Measurements from ENCODE around the gene OCLN. TPM values are rescaled to one million over a fixed set of nuclear protein-coding genes. Genes with fewer than 3 reads are reported as not detected.

Gene OCLN
- total RNA-seq, 6 donors from 2014 or later, result 66.4 to 277 (median 109) TPM

- 33 to 46% methylated on average over 2 of the region's 2 CpGs for WGBS, 2 donors
- H3K4me3 ChIP-seq, result no peak overlapping the region
- no peaks in the 10 kb centered on the region for H3K9me3 ChIP-seq
- peaks cover 0 to 16% (median 3%) of the 10 kb centered on the region in 4 donors for H3K36me3 ChIP-seq
- peak in 1 of 2 donors; percentile 54 for ATAC-seq (ENCODE audit: low FRiP score in 2 of 2)
- H3K27ac ChIP-seq, result peak overlapping the region; percentile 71 to 77 (median 74)
- no peak for TF ChIP-seq CTCF (IDR thresholded peaks at IDR 0.05)
- peak in 1 of 4 donors; percentile 13 for TF ChIP-seq EP300 (IDR thresholded peaks at IDR 0.05)
- H3K27me3 ChIP-seq, result no peaks in the 10 kb centered on the region
- peaks cover 20 to 31% (median 30%) of the 10 kb centered on the region in 4 donors for H3K4me1 ChIP-seq
- no peak for DNase-seq
Observed at GRCh38 chr5:69502367-69502766, 9.8 kb downstream of the OCLN start.

GRCh38 chr5:69502767-69503488, 10.3 kb downstream of the OCLN start:
- H3K4me1 ChIP-seq, result peaks cover 19 to 32% (median 30%) of the 10 kb centered on the region in 4 donors
- H3K4me3 ChIP-seq, result no peak overlapping the region
- H3K27me3 ChIP-seq, result no peaks in the 10 kb centered on the region
- H3K36me3 ChIP-seq, result peaks cover 0 to 21% (median 3%) of the 10 kb centered on the region in 4 donors
- DNase-seq (no peak), ATAC-seq (ENCODE audit: low FRiP score in 2 of 2) (peak in 1 of 2 donors; percentile 30)
- TF ChIP-seq POLR2AphosphoS5 (IDR thresholded peaks at IDR 0.05) (no peak), EP300 (IDR thresholded peaks at IDR 0.05) (no peak), POLR2A (IDR thresholded peaks at IDR 0.05) (no peak), CTCF (IDR thresholded peaks at IDR 0.05) (no peak)
- 55 to 60% methylated on average over 7 of the region's 7 CpGs for WGBS, 2 donors
- H3K9me3 ChIP-seq, result no peaks in the 10 kb centered on the region
- H3K27ac ChIP-seq, result peak overlapping the region; percentile 71 to 77 (median 74)

GRCh38 chr5:69504036-69504435, 11.4 kb downstream of the OCLN start:
- Histone ChIP-seq H3K27me3 (no peaks in the 10 kb centered on the region), H3K9me3 (no peaks in the 10 kb centered on the region), H3K36me3 (peaks cover 0 to 22% (median 3%) of the 10 kb centered on the region in 4 donors), H3K4me1 (peaks cover 21 to 37% (median 22%) of the 10 kb centered on the region in 4 donors), H3K4me3 (no peak overlapping the region), H3K27ac (no peak overlapping the region)
- DNase-seq, result no peak
- WGBS, 2 donors, result 74 to 79% methylated on average over 2 of the region's 2 CpGs
- TF ChIP-seq POLR2AphosphoS5 (IDR thresholded peaks at IDR 0.05) (no peak), EP300 (IDR thresholded peaks at IDR 0.05) (no peak), POLR2A (IDR thresholded peaks at IDR 0.05) (no peak), CTCF (IDR thresholded peaks at IDR 0.05) (no peak)
- ATAC-seq (ENCODE audit: low FRiP score in 2 of 2), result no peak

- peaks cover 0 to 34% (median 4%) of the 10 kb centered on the region in 4 donors for H3K36me3 ChIP-seq
- peaks cover 21 to 37% (median 23%) of the 10 kb centered on the region in 4 donors for H3K4me1 ChIP-seq
- ATAC-seq (ENCODE audit: low FRiP score in 2 of 2) (no peak), DNase-seq (no peak)
- TF ChIP-seq CTCF (IDR thresholded peaks at IDR 0.05), result no peak
- TF ChIP-seq POLR2AphosphoS5 (IDR thresholded peaks at IDR 0.05), result no peak
- no peak for TF ChIP-seq POLR2A (IDR thresholded peaks at IDR 0.05)
- TF ChIP-seq EP300 (IDR thresholded peaks at IDR 0.05), result no peak
- no peaks in the 10 kb centered on the region for H3K27me3 ChIP-seq
- H3K4me3 ChIP-seq, result no peak overlapping the region
- H3K27ac ChIP-seq, result no peak overlapping the region
- 93 to 97% methylated on average over 1 of the region's 1 CpG for WGBS, 2 donors
- no peaks in the 10 kb centered on the region for H3K9me3 ChIP-seq
Observed at GRCh38 chr5:69505306-69505705, 12.7 kb downstream of the OCLN start.

GRCh38 chr5:69509212-69509611, 16.6 kb downstream of the OCLN start:
- 82 to 89% methylated on average over 6 of the region's 6 CpGs for WGBS, 2 donors
- H3K27ac ChIP-seq, result peak overlapping the region in 1 of 4 donors; percentile 42
- DNase-seq, result no peak
- no peak for ATAC-seq (ENCODE audit: low FRiP score in 2 of 2)
- TF ChIP-seq CTCF (IDR thresholded peaks at IDR 0.05), result no peak
- no peak for TF ChIP-seq POLR2AphosphoS5 (IDR thresholded peaks at IDR 0.05)
- TF ChIP-seq POLR2A (IDR thresholded peaks at IDR 0.05), result no peak
- TF ChIP-seq EP300 (IDR thresholded peaks at IDR 0.05), result no peak
- H3K4me3 ChIP-seq, result no peak overlapping the region
- peaks cover 0 to 37% (median 4%) of the 10 kb centered on the region in 4 donors for H3K36me3 ChIP-seq
- no peaks in the 10 kb centered on the region for H3K9me3 ChIP-seq
- no peaks in the 10 kb centered on the region for H3K27me3 ChIP-seq
- peaks cover 13 to 18% (median 15%) of the 10 kb centered on the region in 4 donors for H3K4me1 ChIP-seq
